ENCODE data around the gene PCGF6.
"Not testable (repeated sequence)": the region's sequence is repeated elsewhere in the genome, so short reads cannot be mapped to it uniquely, and the experiment has no call there.

PCGF6 gene, protein sequence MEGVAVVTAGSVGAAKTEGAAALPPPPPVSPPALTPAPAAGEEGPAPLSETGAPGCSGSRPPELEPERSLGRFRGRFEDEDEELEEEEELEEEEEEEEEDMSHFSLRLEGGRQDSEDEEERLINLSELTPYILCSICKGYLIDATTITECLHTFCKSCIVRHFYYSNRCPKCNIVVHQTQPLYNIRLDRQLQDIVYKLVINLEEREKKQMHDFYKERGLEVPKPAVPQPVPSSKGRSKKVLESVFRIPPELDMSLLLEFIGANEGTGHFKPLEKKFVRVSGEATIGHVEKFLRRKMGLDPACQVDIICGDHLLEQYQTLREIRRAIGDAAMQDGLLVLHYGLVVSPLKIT

DNA sequence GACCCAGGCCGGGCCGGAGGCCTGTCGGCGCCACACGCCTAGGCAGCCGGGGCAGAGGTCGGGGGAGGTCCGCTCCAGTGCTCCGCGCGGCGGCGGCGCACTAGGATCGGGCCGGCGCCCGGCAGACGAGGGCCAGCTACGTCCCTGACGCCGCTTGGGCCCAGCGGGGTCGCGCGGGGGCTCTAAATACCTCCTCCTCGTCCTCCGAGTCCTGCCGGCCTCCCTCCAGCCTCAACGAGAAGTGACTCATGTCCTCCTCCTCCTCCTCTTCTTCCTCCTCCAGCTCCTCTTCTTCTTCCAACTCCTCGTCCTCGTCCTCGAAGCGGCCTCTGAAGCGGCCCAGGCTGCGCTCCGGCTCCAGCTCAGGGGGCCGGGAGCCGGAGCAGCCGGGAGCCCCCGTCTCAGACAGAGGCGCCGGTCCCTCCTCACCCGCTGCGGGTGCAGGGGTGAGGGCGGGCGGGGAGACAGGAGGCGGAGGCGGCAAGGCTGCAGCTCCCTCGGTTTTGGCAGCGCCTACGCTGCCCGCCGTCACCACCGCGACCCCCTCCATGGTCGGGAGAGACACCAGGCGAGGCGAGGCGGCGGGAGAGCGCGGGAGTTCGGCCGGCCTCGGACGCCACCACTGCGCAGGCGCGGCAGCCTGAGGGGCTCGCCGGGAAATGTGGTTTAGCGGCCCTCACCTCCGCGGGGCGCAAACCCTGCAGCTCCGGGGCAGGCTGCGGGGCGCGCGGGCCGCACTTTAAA is at the start of gene PCGF6:
PCGF6 (minus strand) TSS at position 624 of the 744 bp plus-strand sequence; CDS start at position 550, 74 bp downstream.
- peak; percentile 43 to 78 (median 54) for DNase-seq (ENCODE audit: low read depth in 3 of 3)

DNA sequence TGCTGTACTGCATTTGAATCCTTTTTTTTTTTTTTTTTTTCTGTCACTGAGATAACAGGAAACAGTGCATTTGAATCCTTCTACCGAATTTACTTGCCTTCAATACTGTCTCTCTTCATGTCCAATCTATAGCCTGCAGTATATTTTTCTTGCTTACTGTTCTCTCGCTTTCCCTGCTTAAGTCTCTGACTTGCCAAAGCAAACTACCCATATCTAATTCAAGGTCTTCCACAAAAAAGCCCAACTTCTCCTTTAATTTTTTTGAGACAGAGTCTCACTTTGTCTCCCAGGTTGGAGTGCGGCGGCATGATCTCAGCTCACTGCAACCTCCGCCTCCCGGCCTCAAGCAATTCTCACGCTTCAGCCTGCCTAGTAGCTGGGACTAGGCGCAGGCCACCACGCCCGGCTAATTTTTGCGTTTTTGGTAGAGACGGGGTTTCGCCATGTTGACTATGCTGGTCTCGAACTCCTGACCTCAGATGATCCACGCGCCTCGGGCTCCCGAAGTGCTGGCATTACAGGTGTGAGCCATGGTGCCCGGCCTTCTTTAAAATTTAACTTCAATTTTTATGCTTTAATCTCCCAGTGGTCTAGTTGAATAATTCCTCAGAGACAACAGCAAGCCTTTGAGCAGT is 46.4 kb upstream of the PCGF6 start:
- DNase-seq (ENCODE audit: low read depth in 3 of 3), result no peak

GRCh38 chr10:103396789-103397087 is 45.8 kb upstream of the PCGF6 start:
- DNase-seq (ENCODE audit: low read depth in 3 of 3), result no peak

DNA sequence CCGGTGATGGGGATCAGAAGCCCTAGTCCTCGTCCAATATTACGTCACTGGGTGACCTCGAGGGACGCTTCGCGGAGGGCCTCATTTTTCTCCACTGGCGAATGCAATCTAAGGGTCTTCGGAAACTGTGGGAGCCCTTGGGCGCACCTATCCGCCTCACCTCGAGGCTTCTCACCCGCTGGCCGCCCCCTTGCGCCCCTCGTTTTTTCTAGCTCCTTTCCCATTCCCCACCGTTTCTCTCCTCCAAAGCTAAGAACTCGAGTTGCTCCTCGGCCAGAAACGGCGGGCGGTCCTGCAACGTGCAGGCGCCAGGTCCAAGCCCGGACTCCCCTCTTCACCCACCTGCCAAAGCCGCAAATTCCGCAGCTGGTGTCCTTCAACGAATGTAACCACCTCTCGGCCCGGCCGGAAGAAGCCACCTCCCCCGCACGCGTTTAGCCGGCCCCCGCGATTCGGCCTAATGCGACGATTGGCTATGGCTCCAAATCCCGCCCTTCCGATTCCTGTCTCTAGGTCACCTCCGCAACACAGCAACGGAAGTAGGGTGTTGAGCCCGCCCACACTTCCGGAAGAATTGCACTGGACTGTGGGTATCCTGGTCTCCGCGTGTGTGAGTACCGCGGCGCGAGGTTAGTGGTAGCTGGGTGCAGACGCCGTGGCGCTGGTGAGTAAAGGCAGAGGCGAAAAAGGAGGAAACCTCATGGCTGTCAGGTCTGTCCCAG is 45.3 kb upstream of the PCGF6 start, which contains the start of the genes ATP5MK and PDCD11:
ATP5MK (minus strand) TSS at position 409 of the 722 bp plus-strand sequence. CDS start 4,018 bp downstream, outside the sequence.
PDCD11 (plus strand) TSS at position 560 of the 722 bp plus-strand sequence. CDS start 1,801 bp downstream, outside the sequence.
- DNase-seq (ENCODE audit: low read depth in 3 of 3), result peak; percentile 92 to 97 (median 96)

- DNase-seq (ENCODE audit: low read depth in 3 of 3), result no peak
Measured at GRCh38 chr10:103395754-103396066, 44.8 kb upstream of the PCGF6 start.

DNA sequence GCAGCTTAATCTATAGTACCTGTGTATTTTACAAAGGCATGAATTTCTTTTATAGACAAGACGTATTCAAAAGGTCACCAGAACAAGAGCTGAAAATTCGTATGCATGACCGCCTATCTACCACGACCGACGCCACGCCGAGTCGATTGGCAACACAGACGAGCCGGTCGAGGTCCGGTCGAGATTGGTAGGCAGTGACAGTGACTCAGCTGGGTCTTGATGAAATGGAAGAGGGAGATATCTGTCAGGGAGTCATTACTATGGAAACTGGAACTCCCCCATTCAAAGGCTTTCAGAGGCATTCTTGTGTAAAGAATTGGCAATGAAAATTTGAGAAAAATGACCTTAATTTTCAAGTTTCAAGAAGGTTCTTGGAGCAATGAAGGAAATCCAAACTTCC is 43.2 kb upstream of the PCGF6 start:
- DNase-seq (ENCODE audit: low read depth in 3 of 3), result no peak

DNA sequence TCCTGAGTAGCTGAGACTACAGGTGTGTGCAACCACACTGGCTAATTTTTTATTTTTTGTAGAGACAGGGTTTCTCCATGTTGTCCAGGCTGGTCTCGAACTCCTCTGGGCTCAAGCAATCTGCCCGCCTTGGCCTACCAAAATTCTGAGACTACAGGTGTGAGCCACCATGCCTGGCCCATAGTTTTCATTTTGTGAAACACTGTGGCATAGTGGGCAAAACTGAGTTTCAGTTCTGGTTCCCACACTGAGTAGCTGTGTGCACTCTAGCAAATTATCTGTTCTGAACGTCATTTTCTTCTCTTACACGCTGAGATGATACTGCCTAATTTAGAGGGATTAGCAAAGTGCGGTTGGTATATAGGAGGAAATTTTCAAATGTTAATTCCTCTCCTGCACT is 31.8 kb upstream of the PCGF6 start:
- no peak for DNase-seq (ENCODE audit: low read depth in 3 of 3)

- no peak for DNase-seq (ENCODE audit: low read depth in 3 of 3)
Measured at GRCh38 chr10:103374263-103374662, 23.3 kb upstream of the PCGF6 start.

DNA sequence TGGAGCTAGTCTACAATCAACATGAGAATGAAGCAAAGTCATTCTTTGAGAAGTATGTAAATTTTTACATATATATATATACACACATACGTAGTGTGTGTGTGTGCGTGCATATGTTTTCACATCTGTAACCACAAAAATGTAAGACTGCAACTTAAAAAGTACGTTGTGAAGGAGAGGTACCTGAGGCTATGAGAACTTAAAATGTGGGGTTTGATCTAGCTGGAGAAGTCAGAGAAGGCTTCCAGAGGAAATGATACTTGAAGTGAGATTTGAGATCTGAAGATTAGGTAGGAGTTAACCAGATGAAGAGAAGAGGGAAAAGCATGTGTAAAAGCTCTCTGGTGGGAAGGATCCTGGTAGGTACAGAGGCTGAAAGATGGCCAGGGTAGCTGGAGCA is 22.6 kb upstream of the PCGF6 start:
- no peak for DNase-seq (ENCODE audit: low read depth in 3 of 3)

DNA sequence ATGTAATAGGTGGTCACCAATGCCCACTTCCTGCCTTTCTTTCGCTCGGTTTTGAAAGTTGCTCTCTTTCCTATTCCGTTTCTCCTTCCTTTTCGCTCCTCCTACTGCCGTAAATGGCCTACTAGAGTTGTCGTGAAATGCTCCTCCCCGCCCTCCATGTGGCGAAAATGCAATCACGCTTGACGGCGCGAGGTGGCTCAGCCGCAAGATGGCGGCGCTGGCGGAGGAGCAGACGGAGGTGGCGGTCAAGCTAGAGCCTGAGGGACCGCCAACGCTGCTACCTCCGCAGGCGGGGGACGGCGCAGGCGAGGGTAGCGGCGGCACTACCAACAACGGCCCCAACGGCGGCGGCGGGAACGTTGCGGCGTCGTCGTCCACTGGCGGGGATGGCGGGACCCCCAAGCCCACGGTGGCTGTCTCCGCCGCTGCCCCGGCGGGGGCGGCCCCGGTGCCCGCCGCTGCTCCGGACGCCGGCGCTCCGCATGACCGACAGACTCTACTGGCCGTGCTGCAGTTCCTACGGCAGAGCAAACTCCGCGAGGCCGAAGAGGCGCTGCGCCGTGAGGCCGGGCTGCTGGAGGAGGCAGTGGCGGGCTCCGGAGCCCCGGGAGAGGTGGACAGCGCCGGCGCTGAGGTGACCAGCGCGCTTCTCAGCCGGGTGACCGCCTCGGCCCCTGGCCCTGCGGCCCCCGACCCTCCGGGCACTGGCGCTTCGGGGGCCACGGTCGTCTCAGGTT is 17.0 kb upstream of the PCGF6 start, which contains the start of gene TAF5:
TAF5 (plus strand) TSS at position 195 of the 737 bp plus-strand sequence; CDS start at position 209, 14 bp downstream.
- DNase-seq (ENCODE audit: low read depth in 3 of 3), result peak; percentile 77 to 87 (median 85)

DNA sequence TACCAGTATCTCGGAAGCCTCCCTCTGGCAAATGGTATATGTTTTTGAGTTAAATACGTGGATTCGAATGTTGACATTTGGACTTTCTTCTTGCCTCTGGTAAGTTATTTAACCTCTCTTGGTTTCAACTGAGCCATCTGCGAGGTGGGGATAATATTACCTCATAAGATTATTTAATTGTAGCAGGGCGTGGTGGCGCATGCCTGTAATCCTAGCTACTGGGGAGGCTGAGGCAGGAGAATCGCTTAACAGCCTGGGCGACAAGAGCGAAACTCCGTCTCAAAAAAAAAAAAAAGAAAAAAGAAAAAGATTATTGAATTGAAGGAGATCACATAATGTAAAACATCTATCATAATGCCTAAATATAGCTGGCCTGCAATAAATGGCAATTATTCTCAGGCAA is 16.4 kb upstream of the PCGF6 start:
- DNase-seq (ENCODE audit: low read depth in 3 of 3), result no peak

- not testable (repeated sequence) for DNase-seq (ENCODE audit: low read depth in 3 of 3)
Measured at GRCh38 chr10:103360791-103361190, 9.9 kb upstream of the PCGF6 start.

DNA sequence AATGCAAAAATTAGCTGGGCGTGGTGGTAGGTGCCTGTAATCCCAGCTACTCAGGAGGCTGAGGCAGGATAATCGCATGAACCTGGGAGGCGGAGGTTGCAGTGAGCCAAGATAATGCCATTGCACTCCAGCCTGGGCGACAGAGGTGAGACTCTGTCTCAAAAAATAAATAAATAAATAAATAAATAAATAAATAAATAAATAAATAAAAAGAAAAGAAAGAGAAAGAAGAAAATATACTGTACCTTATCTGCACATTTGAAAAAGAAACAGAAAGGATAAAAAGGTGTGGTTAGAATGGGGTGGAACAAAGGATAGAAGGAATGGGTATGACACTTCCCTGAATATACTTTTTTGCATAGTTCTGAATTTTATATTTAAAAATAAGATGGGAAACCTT is 8.6 kb upstream of the PCGF6 start:
- DNase-seq (ENCODE audit: low read depth in 3 of 3), result not testable (repeated sequence)

DNA sequence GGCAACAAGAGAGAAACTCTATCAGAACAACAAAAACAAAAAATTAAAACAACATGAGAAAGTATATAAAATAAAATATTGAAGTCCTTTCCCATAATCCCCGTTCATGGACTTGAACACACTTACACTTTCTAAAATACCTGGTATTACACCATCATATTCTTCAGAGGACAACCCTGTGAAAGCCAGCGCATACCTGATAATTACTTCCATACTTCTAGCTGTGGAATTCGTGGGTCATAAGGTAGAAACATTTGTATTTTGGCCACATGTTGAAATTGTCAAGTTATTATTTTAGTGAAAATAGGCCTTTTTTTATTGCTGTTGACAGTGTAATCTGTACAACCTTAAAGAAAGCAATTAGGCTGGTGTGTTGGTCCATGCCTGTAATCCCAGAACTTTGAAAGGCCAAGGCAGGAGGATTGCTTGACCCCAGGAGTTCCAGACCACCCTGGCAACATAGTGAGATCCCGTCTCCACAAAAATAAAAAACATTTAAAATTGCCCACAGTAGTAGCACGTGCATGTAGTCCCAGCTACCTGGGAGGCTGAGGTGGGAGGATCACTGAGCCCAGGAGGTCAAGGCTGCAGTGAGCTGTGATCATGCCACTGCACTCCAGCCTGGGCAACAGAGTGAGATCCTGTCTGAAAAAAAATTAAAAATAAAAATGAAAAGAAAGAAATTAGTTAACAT is 5.1 kb upstream of the PCGF6 start:
- no peak for DNase-seq (ENCODE audit: low read depth in 3 of 3)

DNA sequence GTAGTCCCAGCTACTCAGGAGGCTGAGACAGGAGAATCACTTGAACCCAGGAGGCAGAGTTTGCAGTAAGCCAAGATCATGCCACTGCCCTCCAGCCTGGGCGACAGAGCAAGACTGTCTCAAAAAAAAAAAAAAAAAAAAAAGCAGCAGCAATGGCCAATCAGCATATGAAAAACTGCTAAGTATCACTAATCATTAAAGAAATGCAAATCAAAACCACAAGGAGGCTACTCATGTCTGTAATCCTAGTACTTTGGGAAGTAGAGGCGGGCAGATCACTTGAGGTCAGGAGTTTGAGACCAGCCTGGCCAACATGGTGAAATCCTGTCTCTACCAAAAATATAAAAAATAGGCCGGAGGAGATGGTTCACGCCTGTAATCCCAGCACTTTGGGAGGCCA is 3.6 kb upstream of the PCGF6 start:
- DNase-seq (ENCODE audit: low read depth in 3 of 3), result not testable (repeated sequence)

DNA sequence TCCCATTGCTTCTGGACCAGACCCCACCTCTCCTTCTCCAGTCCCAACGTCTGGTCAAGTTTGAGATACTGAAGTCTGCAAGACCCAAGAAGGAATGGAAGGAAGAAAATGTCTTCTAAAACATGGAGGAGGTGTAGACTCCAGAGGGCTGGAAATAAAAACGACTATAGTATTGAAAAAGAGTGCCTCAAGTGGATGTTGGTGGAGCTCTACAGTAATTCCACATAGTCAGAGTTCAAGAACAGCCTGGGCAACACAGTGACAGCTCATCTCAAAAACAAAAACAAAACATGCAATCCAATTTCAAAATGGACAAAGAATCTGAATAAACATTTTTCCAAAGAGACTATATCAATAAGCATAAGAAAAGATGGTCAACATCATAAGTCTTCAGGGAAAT is 2.3 kb upstream of the PCGF6 start:
- DNase-seq (ENCODE audit: low read depth in 3 of 3), result no peak

DNA sequence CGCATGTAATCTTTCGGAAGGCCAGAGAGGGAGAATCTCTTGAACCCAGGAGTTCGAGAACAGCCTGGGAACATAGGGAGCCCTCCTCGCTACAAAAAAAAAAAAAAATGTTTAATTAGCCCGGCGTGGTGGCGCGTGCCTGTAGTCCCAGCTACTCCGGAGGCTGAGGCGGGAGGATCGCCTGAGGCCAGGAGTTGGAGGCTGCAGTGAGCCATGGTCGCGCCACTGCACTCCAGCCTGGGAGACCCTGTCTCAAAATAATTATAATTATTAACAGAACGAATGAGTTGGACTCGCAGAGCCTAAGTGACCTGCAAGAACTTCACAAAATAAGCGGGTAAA is 794 bp downstream of the PCGF6 start:
- DNase-seq (ENCODE audit: low read depth in 3 of 3), result no peak

- no peak for DNase-seq (ENCODE audit: low read depth in 3 of 3)
Measured at GRCh38 chr10:103336370-103336769, 14.6 kb downstream of the PCGF6 start.

- no peak for DNase-seq (ENCODE audit: low read depth in 3 of 3)
Measured at GRCh38 chr10:103334567-103334966, 16.4 kb downstream of the PCGF6 start.

- DNase-seq (ENCODE audit: low read depth in 3 of 3), result no peak
Measured at GRCh38 chr10:103333934-103334520, 16.9 kb downstream of the PCGF6 start.
